Effector CD8-positive, alpha-beta T cell (primary cell): ENCODE results near the gene LYPD3.
"Not testable (repeated sequence)": the region's sequence is repeated elsewhere in the genome, so short reads cannot be mapped to it uniquely, and the experiment has no call there.

ENCODE experiments used
- DNase-seq: peaks from one replicate; lab custom pipeline; 2025; lab: John Stamatoyannopoulos, UW
- total RNA-seq, 4 experiments: gene quantifications; one replicate each; lab custom pipeline; 2026; lab: John Stamatoyannopoulos, UW

Gene LYPD3
- total RNA-seq = 0.36 to 4.5 (median 0.78) reads per million in 4 experiments

GRCh38 chr19:43465468-43466120 is at the start of gene LYPD3:
Gene LYPD3 (minus strand): TSS chr19:43465608. CDS start chr19:43465571, 37 bp downstream.
- DNase-seq = no peak

GRCh38 chr19:43512399-43512798 is 47.0 kb upstream of the LYPD3 start:
- DNase-seq = not testable (repeated sequence)

- no peak for DNase-seq
These were observed 45.9 kb upstream of the LYPD3 start for GRCh38 chr19:43511324-43511723.

GRCh38 chr19:43510713-43511112 is 45.3 kb upstream of the LYPD3 start:
- DNase-seq = no peak

- no peak for DNase-seq
These were observed 42.5 kb upstream of the LYPD3 start for GRCh38 chr19:43507880-43508279.

GRCh38 chr19:43506629-43507028 is 41.2 kb upstream of the LYPD3 start:
- DNase-seq = no peak

GRCh38 chr19:43505941-43506340 is 40.5 kb upstream of the LYPD3 start:
- DNase-seq = no peak

- DNase-seq = no peak
These were observed 39.7 kb upstream of the LYPD3 start for GRCh38 chr19:43505186-43505456.

GRCh38 chr19:43504426-43505185 is 39.2 kb upstream of the LYPD3 start, which contains the start of gene PHLDB3:
Gene PHLDB3 (minus strand): TSS chr19:43504746. CDS start chr19:43504118, 628 bp downstream.
- DNase-seq = peak; percentile 38

GRCh38 chr19:43503501-43504425 is 38.4 kb upstream of the LYPD3 start:
- DNase-seq = peak; percentile 98

GRCh38 chr19:43502419-43502976 is 37.1 kb upstream of the LYPD3 start:
- DNase-seq = no peak

GRCh38 chr19:43501661-43502418 is 36.4 kb upstream of the LYPD3 start:
- no peak for DNase-seq

GRCh38 chr19:43499042-43499441 is 33.6 kb upstream of the LYPD3 start:
- no peak for DNase-seq

GRCh38 chr19:43498233-43498842 is 32.9 kb upstream of the LYPD3 start:
- no peak for DNase-seq

GRCh38 chr19:43496960-43497359 is 31.6 kb upstream of the LYPD3 start:
- no peak for DNase-seq

- DNase-seq = no peak
These were observed 29.7 kb upstream of the LYPD3 start for GRCh38 chr19:43495082-43495481.

GRCh38 chr19:43490759-43491158 is 25.4 kb upstream of the LYPD3 start:
- no peak for DNase-seq

GRCh38 chr19:43489979-43490599 is 24.7 kb upstream of the LYPD3 start:
- no peak for DNase-seq

GRCh38 chr19:43489310-43489709 is 23.9 kb upstream of the LYPD3 start:
- no peak for DNase-seq

- no peak for DNase-seq
These were observed 22.8 kb upstream of the LYPD3 start for GRCh38 chr19:43488179-43488578.
